Mesothelial cell of epicardium (in vitro differentiated cells): Measurements from ENCODE around the gene TET1. TPM values are rescaled to one million over a fixed set of nuclear protein-coding genes. Genes with fewer than 3 reads are reported as not detected.
"Not testable (repeated sequence)": the region's sequence is repeated elsewhere in the genome, so short reads cannot be mapped to it uniquely, and the experiment has no call there.

Experiments
- DNase-seq, 2 experiments: peaks; one replicate each; pipeline ENCODE4 v3.0.0; 2021; ENCODE audit warnings: low spot score in 2 of 2; ENCODE audit not compliant: unreplicated experiment in 2 of 2
- H3K27ac Mint-ChIP-seq: 2 replicates; pipeline ENCODE4 v1.8.0; 2021; ENCODE audit warnings: mixed read lengths
- H3K27me3 Mint-ChIP-seq: 2 replicates; pipeline ENCODE4 v1.8.0; 2021; ENCODE audit warnings: low read depth, mixed read lengths
- H3K36me3 Mint-ChIP-seq: 2 replicates; pipeline ENCODE4 v1.8.0; 2021; ENCODE audit warnings: mixed read lengths
- H3K4me1 Mint-ChIP-seq: 2 replicates; pipeline ENCODE4 v1.8.0; 2021; ENCODE audit warnings: mixed read lengths
- H3K4me3 Mint-ChIP-seq: 2 replicates; pipeline ENCODE4 v1.8.0; 2021; ENCODE audit warnings: mild to moderate bottlenecking, moderate library complexity, mixed read lengths
- H3K9me3 Mint-ChIP-seq: 2 replicates; pipeline ENCODE4 v1.8.0; 2021; ENCODE audit warnings: mixed read lengths
- CTCF ChIP-seq: fragments of 200-600 bp; sonication (generic); IDR thresholded peaks from one replicate; pipeline ENCODE4 v1.5.0; 2021; ENCODE audit warnings: antibody characterized with exemption; ENCODE audit not compliant: unreplicated experiment
- total RNA-seq: library from RNA; stranded (reverse); gene quantifications from 3 replicates; pipeline ENCODE4 v1.2.1, GENCODE V29; 2021

TET1 gene
- total RNA-seq, 1 donor from 2014 or later: 35.7 TPM

- no peak overlapping the region for H3K27ac Mint-ChIP-seq
These were observed 76.2 kb downstream of the TET1 start for GRCh38 chr10:68636335-68636734.

DNA sequence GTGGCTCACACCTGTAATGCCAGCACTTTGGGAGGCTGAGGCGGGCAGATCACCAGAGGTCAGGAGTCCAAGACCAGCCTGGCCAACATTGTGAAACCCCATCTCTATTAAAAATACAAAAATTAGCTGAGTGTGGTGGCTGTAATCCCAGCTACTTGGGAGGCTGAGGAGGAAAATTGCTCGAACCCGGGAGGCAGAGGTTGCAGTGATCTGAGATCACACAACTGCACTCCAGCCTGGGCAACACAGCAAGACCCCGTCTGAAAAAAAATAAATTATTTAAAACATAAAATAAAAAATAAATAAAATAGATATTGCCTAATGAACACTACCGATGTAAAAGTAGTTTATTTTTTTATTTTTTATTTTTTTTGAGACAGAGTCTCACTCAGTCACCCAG, 83.4 kb downstream of the TET1 start:
- H3K4me1 Mint-ChIP-seq, H3K9me3 Mint-ChIP-seq, H3K27ac Mint-ChIP-seq, H3K4me3 Mint-ChIP-seq, H3K27me3 Mint-ChIP-seq, DNase-seq: not testable (repeated sequence)
- H3K36me3 Mint-ChIP-seq: peaks cover 34% of the 10 kb centered on the region

More at GRCh38 chr10:68636335-68636734, 76.2 kb downstream of the TET1 start:
- Mint-ChIP-seq H3K4me1 (no peaks in the 10 kb centered on the region), H3K4me3 (no peak overlapping the region), H3K9me3 (no peaks in the 10 kb centered on the region), H3K27me3 (no peaks in the 10 kb centered on the region), H3K36me3 (peaks cover 18% of the 10 kb centered on the region)
- no peak for TF ChIP-seq CTCF
- no peak for DNase-seq

GRCh38 chr10:68647672-68648341, 87.7 kb downstream of the TET1 start:
- Mint-ChIP-seq H3K9me3 (peaks cover 4% of the 10 kb centered on the region), H3K4me3 (no peak overlapping the region), H3K4me1 (peaks cover 10% of the 10 kb centered on the region), H3K27me3 (no peaks in the 10 kb centered on the region), H3K27ac (no peak overlapping the region), H3K36me3 (peaks cover 34% of the 10 kb centered on the region)
- no peak for DNase-seq
- no peak for TF ChIP-seq CTCF

GRCh38 chr10:68655620-68656126, 95.5 kb downstream of the TET1 start:
- DNase-seq: no peak
- no peaks in the 10 kb centered on the region for H3K27me3 Mint-ChIP-seq
- peaks cover 44% of the 10 kb centered on the region for H3K36me3 Mint-ChIP-seq
- H3K27ac Mint-ChIP-seq: no peak overlapping the region
- H3K4me1 Mint-ChIP-seq: peaks cover 10% of the 10 kb centered on the region
- TF ChIP-seq CTCF: no peak
- H3K9me3 Mint-ChIP-seq: no peaks in the 10 kb centered on the region
- no peak overlapping the region for H3K4me3 Mint-ChIP-seq

- Mint-ChIP-seq H3K4me3 (no peak overlapping the region), H3K4me1 (no peaks in the 10 kb centered on the region), H3K9me3 (no peaks in the 10 kb centered on the region), H3K27me3 (no peaks in the 10 kb centered on the region), H3K27ac (no peak overlapping the region), H3K36me3 (peaks cover 26% of the 10 kb centered on the region)
- no peak for TF ChIP-seq CTCF
- no peak for DNase-seq
These were observed 105.7 kb downstream of the TET1 start for GRCh38 chr10:68665841-68666240.

DNA sequence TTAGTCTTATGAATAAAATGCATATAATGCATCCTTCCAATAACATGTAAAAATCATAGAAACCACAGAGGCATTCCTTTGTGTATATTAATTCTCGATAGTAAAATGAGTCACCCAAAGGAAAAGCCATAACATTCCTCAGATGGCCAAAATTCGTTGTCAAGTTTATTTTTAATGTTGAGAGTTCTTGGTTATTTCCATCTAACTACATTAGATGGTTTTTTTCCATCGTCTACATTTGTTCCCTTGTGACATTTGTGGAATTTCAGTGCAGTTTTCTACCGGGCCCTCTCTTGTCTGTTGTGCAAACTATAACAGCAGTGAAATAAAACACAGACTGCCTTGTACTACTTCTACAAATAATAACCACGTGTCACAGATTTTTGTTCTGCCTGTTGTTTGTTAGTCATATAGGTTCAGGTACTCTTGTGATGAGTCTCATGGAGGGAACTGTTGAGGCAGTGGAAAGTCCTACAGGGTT, 106.2 kb downstream of the TET1 start:
- Mint-ChIP-seq H3K4me1 (no peaks in the 10 kb centered on the region), H3K36me3 (peaks cover 31% of the 10 kb centered on the region), H3K27ac (no peak overlapping the region), H3K9me3 (no peaks in the 10 kb centered on the region), H3K27me3 (no peaks in the 10 kb centered on the region), H3K4me3 (no peak overlapping the region)
- no peak for TF ChIP-seq CTCF
- DNase-seq: no peak
